GM12864 (cell line): ENCODE measurements around the gene NLRP9.

ENCODE experiments used
- DNase-seq: peaks from one replicate; pipeline ENCODE4 v3.0.0-alpha.2; 2011; ENCODE audit warnings: low read depth
- H3K4me3 ChIP-seq: 2 replicates; pipeline ENCODE4 v1.5.1; 2011; ENCODE audit warnings: mild to moderate bottlenecking, low read depth, low read length, control low read depth
- TF ChIP-seq, protein P1 (sequence below): IDR thresholded peaks from 2 replicates; pipeline ENCODE4 v1.5.1; 2011; ENCODE audit warnings: low read depth, mild to moderate bottlenecking, moderate library complexity, low read length, control low read depth, inconsistent platforms; ENCODE audit errors: missing control alignments

The NLRP9 gene

GRCh38 chr19:55686311-55687050 lies 51.7 kb downstream of the NLRP9 start:
- H3K4me3 ChIP-seq: no peak overlapping the region
- no peak for DNase-seq
- TF ChIP-seq, protein P1, sequence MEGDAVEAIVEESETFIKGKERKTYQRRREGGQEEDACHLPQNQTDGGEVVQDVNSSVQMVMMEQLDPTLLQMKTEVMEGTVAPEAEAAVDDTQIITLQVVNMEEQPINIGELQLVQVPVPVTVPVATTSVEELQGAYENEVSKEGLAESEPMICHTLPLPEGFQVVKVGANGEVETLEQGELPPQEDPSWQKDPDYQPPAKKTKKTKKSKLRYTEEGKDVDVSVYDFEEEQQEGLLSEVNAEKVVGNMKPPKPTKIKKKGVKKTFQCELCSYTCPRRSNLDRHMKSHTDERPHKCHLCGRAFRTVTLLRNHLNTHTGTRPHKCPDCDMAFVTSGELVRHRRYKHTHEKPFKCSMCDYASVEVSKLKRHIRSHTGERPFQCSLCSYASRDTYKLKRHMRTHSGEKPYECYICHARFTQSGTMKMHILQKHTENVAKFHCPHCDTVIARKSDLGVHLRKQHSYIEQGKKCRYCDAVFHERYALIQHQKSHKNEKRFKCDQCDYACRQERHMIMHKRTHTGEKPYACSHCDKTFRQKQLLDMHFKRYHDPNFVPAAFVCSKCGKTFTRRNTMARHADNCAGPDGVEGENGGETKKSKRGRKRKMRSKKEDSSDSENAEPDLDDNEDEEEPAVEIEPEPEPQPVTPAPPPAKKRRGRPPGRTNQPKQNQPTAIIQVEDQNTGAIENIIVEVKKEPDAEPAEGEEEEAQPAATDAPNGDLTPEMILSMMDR: no peak

DNA sequence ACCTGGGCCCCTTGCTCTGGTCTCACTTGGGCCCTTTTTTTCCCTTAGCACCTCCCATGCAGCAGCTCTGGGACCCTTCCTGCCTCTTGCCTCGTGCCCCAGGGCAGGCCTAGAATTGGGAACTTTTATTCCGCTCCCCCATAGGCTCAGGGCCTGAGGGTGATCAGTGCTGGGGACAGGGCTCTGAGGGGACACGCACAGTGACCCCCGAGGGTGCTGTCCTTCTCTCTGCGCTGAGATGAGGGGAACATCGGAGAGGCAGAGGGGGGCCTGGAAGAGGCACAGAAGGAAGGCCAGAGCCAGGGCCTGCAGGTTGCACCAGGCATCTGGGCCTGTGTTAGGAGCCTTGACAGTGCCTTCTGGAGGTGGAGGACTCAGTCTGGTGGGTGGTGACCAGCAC lies 52.4 kb downstream of the NLRP9 start:
- no peak overlapping the region for H3K4me3 ChIP-seq
- no peak for DNase-seq
- TF ChIP-seq, protein P1: no peak

DNA sequence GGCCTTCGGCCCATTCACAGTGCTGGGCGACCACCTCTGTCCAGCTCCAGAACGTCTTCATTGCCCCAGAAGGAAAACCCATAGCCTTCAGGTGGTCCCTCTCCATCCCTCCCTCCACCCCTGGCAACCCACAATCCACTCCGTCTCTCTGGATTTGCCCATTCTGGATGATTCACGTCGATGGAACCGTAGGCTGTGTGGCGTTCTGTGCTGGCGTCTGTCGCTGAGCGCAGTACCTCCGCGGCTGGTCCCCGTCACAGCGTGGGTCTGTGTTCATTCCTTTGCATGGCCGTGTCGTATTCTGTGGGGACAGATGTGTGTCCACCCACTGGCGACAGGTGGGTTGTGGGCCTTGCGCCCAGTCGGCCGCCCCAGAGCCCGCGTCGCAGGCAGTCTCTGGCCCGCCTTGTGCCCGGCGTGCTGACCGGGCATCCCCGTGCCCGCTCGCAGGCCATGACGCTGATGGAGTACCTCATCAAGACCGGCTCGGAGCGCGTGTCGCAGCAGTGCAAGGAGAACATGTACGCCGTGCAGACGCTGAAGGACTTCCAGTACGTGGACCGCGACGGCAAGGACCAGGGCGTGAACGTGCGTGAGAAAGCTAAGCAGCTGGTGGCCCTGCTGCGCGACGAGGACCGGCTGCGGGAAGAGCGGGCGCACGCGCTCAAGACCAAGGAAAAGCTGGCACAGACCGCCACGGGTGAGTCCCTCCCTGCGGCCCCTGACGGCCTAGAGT lies 53.1 kb downstream of the NLRP9 start:
- TF ChIP-seq, protein P1: no peak
- DNase-seq: no peak
- H3K4me3 ChIP-seq: no peak overlapping the region

- no peak for DNase-seq
- TF ChIP-seq, protein P1: no peak
- H3K4me3 ChIP-seq: no peak overlapping the region
These were observed 54.5 kb downstream of the NLRP9 start for GRCh38 chr19:55683449-55684261.

GRCh38 chr19:55681131-55682092 lies 56.8 kb downstream of the NLRP9 start:
- no peak overlapping the region for H3K4me3 ChIP-seq
- TF ChIP-seq, protein P1: no peak
- DNase-seq: no peak

DNA sequence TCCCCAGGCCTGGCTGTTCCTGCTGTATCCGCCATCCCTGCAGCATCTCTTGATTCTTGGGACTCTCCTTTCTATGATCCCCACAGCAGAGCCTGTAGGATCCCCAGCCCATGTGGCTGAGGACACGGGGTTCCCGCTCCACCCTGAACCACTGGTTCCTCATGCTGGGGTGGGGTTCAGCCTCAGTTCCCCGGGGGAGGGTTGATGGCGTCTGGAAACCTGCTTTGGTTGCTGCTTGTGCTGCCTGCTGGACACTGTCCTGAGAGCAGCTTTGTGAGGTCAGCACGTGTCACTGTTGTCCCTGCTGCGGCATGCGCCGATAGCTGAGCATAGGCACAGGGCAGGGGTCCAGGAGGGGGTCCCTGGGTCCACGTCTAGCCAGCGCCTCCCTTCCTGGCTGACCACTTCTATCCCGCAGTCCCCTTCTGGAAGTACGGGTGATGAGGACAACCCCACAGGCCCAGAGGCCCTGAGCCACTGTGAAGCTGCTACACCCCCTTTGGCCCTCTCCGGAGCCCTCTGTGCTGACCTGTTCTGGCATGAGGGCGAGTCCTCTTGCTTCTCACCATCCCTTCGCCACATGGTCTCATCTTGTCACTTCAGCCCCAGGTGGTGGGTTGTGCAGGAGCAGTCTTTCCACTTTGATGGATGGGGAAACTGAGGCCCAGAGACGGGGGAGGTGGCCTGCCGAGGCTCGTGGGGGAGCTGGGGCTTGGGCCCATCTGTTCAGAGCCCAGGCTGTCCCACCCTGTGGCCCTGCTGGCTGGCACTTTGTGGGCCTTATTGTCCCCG lies 57.7 kb downstream of the NLRP9 start:
- H3K4me3 ChIP-seq: no peak overlapping the region
- DNase-seq: no peak
- TF ChIP-seq, protein P1: no peak
